Stimulated activated CD4-positive, alpha-beta T cell treated with anti-CD3 and anti-CD28 coated beads, Interleukin-2, amount 100 ng/mL, for 24 hours (primary cell): Measurements from ENCODE around the gene LCE7A.

Source experiments
- DNase-seq, 2 donors: peaks; one replicate each; pipeline ENCODE4 v3.0.0-alpha.2; 2020

Gene LCE7A

DNA sequence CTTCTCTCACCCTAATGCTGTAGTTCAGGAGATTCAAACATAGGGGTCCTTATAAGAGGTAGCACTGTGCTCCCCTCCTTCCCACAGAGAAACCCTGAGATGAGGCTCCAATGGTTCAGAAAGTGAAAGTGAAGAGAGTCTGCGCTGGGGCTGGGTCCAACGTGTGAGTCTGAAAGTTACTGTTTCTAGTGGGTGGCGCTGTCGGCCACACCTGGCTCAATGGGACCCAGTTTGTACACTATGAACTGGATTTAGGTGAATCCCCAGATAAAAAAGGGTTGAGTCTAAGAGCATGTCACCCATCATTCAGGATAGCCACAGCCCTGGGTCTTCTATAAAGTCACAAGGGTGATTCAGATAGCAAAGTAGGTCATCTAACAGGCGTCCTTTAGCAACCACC lies 21.1 kb downstream of the LCE7A start:
- DNase-seq = no peak

DNA sequence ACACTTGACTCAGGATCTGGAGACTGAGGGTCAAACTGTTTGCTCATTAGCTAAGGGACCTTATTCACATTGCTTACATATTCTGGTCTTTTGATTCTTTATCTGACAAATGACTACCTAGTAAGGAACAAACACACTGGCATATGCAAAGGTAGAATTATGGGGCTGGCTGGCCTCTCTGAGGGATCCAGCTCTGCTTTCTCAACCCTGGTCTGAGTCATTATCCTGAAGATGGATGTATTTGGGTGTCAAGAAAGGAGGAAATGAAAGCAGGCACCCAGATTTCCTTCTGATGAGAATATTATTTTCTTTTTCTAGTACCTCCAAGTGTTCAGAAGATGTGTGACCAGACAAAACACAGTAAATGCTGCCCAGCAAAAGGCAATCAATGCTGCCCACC lies 24.3 kb downstream of the LCE7A start:
- no peak for DNase-seq

DNA sequence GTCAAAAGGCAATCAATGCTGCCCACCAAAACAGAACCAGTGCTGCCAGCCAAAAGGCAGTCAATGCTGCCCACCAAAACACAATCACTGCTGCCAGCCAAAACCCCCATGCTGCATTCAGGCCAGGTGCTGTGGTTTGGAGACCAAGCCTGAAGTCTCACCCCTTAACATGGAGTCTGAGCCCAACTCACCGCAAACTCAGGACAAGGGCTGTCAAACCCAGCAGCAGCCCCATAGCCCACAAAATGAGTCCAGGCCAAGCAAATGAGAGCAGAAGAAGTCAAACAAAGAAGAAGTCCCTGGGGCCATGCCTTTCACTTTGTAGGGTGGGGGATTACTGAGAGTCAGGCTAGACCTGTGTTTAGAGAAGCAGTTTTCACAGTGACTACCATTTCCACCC lies 24.7 kb downstream of the LCE7A start:
- no peak for DNase-seq

DNA sequence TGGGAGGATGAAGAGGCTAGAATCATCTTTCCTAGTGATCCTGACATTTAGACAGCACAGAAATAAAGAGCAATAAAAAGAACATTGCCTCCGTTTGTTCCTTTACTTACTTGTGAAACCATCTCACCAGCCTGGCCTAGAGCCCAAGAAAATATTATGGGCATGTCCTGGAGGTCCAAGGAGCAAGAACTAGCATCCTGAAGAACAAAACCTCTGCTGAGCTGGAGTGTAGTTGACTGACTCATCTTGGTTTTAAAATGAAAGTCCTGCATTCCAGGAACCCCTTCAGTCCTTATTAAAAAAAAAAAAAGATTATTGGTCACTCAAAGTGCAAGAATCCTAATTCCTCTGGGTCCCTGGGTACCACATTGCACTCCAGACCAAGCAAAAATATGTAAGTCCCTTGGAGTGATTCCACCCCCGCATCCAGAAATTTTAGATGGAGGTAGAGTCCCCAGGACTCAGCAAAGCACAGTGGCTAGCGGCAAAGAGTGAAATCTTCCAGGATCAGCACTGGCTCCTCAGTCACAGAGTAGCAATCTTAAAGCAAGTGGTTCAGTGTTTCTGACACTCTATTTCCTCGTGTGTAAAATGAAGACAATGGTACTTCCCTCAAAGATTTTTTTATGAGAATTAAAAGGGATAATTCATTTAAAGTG lies 25.3 kb downstream of the LCE7A start:
- no peak for DNase-seq

DNA sequence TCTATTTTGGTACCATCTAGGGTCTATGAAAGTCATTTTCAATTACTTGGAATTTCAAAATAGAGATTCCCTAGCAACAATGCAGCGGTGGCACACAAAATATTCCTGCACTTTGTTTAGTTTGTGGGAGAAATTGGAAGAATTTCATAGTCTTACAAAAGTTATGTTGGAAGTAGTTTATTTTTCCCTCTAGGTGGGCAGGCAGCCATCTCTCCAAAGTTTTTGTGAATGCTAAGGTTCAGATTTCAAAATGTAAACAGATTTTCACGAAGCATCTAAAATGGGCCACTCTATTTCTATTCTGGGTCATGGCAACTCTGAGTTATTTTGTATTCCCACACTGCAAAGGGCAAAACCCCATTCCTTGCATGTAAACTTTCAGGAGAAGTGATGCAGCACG lies 26.3 kb downstream of the LCE7A start:
- DNase-seq = no peak

DNA sequence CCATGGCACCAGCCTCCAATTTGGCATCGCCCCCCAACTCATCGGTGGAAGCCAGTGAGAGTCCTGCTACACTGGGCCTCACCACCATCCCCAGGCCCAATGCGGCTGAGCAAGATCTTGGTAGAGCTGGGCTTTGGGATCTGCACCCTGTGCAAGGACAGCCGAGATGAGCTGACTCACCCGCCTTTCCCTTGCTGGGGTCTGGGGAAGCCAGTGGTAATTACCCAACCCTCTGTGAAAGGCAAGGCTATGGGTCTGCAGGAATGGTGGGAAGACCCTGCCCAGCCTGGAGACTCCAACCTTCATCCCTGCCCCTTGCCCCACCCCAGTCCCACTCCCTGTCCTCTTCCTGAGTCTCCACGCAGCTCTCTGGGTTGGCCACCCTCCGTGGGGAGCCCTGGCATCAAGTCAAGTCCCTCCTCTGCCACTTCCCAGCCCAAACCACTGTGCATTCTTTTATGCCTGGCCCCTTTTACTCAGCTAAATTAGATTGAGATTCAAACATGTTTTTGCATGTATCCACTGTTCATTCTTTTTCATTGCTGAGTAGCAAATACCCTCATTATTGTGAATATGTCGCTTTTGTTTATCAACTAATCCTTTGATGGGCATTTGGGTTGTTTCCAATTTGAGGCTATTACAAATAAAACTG lies 27.1 kb downstream of the LCE7A start:
- no peak for DNase-seq

DNA sequence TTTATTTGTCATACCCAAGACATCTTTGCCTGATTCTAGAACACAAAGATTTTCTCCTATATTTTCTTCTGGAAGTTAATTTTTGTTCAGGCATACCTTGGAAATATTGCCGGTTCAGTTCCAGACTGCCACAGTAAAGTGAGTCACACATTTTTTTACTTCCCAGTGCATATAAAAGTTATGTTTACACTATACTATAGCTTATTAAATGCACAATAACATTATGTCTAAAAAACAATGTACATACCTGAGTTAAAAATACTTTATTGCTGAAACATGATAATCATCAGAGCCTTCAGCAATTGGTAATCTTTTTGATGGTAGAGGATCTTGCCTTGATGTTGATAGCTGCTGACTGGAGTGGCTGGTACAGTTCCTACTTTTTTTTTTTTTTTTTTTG lies 28.3 kb downstream of the LCE7A start:
- no peak for DNase-seq

DNA sequence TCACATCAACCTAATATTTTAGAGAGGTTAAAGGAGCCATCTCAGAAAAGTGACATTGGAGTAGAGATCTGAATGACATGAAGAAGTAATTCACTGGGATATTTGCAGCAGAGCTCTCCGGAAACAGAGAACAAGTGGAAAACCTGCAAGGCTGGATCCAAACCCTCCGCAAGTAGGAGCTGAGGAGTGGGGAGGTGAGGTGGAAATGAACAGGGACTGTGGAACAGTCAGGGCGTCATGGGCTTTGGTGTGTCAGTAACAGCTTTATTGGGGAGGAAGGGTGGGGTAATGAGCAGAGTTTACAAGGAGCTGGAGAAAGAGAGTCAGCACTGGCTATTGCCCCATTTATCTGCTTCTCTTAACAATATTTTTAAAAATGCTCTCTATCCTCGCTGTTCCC lies 39.2 kb downstream of the LCE7A start:
- DNase-seq = no peak

DNA sequence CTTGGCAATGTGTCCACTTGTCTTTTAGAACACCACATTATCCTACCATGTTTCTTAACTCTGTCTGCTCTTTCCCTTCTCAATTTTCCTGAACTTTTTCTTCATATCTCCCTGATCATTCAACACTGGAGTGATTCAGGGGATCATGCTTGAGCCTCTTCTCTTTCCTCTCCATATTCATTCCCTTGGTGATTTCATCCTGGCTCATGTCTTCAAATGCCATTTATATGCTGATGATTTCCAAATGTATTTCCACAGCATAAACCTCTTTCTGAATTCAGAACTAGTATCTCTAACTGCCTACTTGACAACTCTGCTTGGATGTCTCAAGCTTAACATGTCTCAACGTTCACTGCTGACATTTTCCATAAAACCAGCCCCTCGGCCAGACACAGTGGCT lies 40.1 kb downstream of the LCE7A start:
- DNase-seq = no peak

DNA sequence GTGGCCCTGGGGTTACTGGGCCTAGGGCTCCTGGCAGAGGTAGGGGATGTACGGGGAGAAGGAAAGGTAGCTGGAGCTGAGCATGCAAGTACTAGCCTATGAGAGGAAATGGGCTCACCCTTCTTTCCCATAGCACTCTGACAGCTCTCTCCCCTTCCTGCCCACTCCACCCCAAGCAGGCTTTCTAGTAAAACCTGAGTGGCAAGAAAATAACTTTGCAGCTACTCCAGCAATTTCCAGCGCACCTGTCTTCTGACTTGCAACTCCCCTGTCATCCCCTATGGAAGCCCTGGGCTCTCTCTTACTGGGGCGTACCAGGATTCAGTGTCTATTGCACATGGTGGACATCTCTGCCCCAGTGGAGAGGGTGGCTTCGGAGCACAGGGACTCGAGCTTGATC lies 41.8 kb downstream of the LCE7A start:
- DNase-seq = no peak

DNA sequence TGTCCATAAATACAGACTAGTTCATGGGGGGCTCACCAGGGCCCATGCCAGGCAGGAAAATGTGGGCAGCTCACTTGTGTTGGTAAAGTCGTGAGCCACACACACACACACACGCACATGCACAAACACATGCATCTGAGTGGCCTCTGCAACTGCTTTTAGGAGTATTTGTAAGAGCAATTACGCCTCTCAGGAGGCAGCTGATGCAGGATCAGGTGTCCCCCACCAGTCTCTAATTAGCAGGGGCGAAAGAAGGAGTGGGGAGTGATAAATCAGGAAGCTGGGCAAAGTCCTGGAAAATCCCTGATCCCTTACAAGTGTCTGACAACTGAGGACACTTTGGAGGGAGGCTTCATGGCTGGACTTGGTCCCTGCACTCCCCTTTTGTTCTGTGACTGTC lies 42.8 kb downstream of the LCE7A start:
- DNase-seq = no peak

DNA sequence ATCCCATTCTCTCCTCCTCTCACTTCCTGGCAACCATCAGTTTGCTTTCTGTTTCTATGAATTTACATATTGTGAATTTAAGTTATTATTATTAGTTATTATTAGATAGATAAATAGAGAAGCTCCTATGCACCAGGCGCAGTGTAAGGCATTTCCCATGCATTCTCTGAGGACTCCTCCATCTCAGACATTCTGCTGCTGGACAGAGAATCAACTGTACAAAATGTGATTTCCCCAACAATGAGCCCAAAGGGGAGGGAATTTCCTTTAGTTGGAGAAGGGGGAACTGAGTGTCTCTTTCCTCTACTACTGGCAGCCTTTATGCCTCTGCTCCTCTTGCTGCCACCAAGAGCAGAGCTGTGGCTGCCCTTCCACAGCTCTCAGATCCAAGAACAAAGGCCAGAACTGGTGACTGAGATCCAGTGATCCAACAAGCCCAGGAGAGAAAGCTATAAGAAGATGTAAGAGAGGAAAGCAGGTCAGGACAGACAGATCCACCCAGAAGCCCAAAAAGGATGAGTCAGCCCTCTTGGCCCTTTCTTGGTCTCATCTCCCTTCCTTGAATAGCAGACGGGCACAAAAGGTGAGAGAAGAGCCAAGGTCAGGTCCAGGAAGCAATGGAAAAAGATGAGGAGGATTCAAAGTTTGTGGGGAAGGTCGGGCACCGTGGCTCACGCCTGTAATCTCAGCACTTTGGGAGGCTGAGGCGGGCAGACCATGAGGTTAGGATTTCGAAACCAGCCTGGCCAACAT lies 45.1 kb downstream of the LCE7A start:
- DNase-seq = no peak

DNA sequence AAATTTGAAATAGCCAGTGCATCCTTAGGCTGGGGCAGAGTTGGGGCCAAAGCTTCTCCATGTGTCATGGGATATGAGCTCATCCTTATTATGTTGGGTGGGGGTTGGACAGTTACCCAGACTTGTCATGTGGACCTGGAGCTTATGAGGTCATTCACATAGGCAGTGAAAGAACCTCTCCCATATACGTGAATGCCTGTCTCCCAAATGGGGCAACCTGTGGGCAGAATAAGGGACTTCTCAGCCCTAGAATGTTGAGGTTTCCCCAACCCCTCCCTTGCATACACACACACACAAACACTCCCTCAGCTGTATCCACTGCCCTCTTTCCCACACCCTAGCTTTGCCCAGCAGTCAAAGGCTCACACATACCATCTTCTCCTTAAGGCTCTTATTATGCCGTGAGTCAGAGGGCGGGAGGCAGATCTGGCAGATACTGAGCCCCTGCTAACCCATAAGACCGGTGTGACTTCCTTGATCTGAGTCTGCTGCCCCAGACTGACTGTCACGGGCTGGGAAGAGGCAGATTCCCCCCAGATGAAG lies 46.3 kb downstream of the LCE7A start:
- DNase-seq = no peak

DNA sequence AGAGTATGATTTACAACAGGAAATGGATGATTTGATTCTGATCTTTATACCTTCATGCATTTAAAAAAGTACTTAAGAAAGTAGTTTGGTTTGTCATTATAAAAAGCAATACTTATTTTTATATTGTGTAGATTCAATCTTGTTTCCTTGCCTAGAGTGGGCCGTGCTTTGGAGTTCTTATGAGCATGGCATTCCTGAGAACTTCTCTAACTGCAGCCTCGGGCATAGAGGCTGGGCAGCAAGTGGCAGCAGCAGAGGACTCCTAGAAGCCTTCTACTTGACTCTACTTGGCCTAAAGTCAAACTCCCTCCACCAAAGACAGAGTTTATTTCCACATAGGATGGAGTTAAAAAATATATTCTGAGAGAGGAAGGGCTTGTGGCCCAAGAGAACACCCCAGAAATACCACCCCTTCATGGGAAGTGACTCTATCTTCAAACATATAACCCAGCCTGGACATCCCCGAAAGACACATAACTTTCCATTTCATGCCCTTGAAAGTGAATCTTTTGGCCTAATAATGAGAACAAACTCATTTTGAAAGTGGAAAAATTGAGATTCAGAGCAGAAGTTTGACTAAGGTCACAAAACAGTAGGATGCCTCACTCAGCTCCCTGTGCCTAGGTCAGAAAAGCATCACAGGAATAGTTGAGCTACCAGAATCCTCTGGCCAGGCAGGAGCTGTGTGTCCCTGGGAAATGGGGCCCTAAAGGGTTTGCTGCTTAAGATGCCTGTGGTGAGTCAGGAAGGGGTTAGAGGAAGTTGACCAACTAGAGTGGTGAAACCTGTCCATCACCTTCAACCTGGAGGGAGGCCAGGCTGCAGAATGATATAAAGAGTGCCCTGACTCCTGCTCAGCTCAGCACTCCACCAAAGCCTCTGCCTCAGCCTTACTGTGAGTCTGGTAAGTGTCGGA lies 48.1 kb downstream of the LCE7A start, which contains the start of gene IVL:
IVL (plus strand) TSS at position 861 of the 916 bp plus-strand sequence. CDS start 1,252 bp downstream, outside the sequence.
- DNase-seq = no peak

DNA sequence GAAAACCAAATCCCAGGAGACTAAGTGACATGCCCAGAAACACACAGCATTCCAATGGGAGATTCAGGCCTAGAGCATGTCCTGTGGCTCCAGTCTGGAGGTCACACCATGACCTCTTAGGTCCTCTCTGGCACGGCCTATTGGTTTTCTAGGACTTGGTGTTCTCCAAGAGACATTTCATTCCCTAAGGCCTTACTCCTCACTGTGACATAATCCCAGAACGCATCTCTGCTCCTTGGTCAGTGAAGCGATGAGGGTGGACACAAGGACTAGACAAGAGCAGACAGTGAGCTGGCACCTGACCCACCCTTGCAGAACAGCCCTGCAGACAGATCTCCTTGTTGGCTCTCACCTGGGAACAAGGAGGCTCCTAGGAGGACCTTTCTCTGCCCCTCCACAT lies 49.4 kb downstream of the LCE7A start:
- DNase-seq = no peak
